Measurements from ENCODE around the gene SSUH2.
"Not testable (repeated sequence)": the region's sequence is repeated elsewhere in the genome, so short reads cannot be mapped to it uniquely, and the experiment has no call there.

Gene SSUH2

GRCh38 chr3:8644748-8645390 is at the start of gene SSUH2:
Gene SSUH2, minus strand, starts transcription at chr3:8644798. Its CDS starts 40 bp downstream, at chr3:8644758.
- no peak for DNase-seq (ENCODE audit: low read depth in 2 of 2, low spot score in 1 of 2)

GRCh38 chr3:8691295-8691694 is 46.7 kb upstream of the SSUH2 start:
- DNase-seq (ENCODE audit: low read depth in 2 of 2, low spot score in 1 of 2), result not testable (repeated sequence)

DNA sequence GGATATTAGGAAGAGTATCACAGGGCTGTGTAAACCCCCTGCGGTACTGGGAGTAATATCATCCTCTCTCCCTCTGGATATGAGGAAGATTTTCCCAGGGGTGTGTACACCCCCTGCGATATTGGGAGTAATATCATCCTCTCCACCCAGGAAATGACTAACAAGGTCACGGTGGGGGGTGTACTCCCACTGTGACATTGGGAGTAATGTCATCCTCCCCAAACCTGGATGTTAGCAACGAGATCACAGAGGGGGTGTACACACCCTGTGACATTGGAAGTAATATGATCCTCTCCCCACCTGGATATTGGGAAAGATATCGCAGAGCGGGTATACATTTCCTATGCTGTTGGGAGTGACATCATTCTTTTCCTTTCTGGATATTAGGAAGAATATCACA is 40.4 kb upstream of the SSUH2 start:
- DNase-seq (ENCODE audit: low read depth in 2 of 2, low spot score in 1 of 2), result not testable (repeated sequence)

DNA sequence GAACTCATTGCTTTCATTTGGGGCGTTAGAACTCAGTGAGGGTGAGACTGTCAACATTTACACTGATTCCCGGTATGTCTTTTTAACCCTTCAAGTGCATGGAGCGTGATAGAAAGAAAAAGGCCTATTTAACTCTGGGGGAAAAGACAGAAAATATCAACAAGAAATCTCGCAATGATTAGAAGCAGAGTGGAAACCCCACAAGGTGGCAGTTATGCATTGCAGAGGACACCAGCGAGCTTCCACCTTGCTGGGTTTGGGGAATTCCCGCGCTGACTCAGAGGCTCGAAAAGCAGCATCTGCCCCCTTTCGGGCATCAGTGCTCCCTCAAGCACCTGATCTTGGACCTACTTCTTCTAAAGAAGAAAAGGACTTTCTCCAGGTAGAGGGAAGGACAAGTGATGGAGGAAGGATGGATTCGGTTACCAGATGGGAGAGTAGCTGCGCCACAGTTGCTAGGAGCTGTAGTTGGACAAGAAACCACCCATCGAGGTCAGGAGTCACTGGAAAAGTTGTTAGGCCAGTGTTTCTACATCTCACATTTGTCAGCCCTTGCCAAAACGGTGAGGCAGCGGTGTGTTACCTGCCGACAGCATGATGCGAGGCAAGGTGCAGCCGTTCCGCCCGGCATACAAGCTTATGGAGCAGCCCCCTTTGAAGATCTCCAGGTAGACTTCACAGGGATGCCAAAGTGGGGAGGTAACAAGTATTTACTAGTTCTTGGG is 38.4 kb upstream of the SSUH2 start:
- DNase-seq (ENCODE audit: low read depth in 2 of 2, low spot score in 1 of 2), result not testable (repeated sequence)

DNA sequence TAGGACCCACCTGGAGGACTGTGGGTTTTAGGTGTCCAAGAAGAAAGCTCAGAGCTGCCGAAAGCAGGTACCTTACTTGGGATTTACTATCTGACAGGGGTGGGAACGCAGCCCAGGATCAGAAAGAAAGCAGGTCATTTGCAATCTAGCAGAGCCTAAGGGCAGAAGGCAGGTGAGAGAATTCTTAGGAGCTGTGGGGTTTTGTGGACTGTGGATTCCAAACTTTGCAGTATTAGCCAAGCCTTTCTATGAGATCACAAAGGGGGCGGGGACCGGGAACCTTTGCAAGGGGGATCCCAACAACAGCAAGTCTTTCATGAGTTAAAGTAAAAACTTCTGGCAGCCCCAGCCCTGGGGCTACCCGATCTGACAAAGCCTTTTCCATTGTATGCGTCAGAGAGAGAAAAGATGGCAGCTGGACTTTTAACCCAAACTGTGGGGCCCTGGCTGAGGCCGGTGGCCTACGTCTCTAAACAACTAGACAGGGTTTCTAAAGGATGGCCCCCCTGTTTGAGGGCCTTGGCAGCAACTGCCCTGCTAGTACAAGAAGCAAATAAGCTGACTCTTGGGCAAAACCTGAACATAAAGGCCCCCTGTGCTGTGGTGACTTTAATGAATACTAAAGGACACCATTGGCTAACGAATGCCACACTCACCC is 37.4 kb upstream of the SSUH2 start:
- DNase-seq (ENCODE audit: low read depth in 2 of 2, low spot score in 1 of 2), result not testable (repeated sequence)

DNA sequence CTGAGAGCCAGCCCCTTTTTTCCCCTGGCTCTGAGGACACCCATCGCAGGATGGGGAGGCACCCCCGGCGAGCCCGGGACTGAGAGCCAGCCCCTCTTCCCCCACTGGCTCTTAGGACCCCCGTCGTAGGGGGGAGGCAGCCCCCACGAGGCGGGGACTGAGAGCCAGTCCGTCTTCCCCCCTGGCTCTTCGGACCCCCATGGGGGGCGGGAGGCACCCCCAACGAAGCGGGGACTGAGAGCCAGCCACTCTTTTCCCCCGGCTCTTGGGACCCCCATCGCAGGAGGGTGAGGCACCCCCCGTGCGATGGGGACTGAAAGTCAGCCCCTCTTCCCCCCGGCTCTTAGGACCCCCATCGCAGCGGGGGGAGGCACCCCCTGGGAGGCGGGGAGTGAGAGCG is 36.8 kb upstream of the SSUH2 start:
- DNase-seq (ENCODE audit: low read depth in 2 of 2, low spot score in 1 of 2), result no peak

GRCh38 chr3:8679817-8680553 is 35.4 kb upstream of the SSUH2 start:
- DNase-seq (ENCODE audit: low read depth in 2 of 2, low spot score in 1 of 2), result not testable (repeated sequence)

- DNase-seq (ENCODE audit: low read depth in 2 of 2, low spot score in 1 of 2), result no peak
Measured at GRCh38 chr3:8678751-8679150, 34.2 kb upstream of the SSUH2 start.

- not testable (repeated sequence) for DNase-seq (ENCODE audit: low read depth in 2 of 2, low spot score in 1 of 2)
Measured at GRCh38 chr3:8677258-8677657, 32.7 kb upstream of the SSUH2 start.

DNA sequence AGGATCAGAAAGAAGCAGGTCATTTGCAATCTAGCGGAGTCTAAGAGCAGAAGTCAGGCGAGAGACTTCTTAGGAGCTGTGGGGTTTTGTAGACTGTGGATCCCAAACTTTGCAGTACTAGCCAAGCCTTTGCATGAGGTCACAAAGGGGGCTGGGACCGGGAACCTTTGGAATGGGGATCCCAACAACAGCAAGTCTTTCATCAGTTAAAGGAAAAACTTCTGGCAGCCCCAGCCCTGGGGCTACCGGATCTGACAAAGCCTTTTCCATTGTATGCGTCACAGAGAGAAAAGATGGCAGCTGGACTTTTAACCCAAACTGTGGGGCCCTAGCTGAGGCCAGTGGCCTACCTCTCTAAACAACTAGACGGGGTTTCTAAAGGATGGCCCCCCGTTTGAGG is 31.0 kb upstream of the SSUH2 start:
- DNase-seq (ENCODE audit: low read depth in 2 of 2, low spot score in 1 of 2), result not testable (repeated sequence)

GRCh38 chr3:8673083-8673737 is 28.6 kb upstream of the SSUH2 start:
- no peak for DNase-seq (ENCODE audit: low read depth in 2 of 2, low spot score in 1 of 2)

DNA sequence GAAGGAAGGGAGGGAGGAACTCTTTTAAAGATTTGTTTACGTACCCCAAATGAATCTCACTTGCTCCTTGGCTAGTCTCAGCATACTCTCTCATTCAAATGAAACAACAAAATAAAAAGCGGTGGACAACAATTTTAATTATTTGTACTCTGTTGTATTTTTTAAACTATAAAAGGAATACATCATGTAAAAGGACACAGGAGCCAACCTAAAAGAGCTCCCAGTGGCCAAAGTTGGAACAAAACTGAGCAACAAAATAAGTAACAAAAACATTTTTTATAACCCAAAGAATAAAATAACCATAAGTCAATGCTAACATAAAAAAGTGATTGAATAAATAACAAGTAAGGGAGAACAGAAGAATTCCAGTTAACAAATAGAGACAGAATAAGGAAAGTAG is 24.4 kb upstream of the SSUH2 start:
- no peak for DNase-seq (ENCODE audit: low read depth in 2 of 2, low spot score in 1 of 2)

DNA sequence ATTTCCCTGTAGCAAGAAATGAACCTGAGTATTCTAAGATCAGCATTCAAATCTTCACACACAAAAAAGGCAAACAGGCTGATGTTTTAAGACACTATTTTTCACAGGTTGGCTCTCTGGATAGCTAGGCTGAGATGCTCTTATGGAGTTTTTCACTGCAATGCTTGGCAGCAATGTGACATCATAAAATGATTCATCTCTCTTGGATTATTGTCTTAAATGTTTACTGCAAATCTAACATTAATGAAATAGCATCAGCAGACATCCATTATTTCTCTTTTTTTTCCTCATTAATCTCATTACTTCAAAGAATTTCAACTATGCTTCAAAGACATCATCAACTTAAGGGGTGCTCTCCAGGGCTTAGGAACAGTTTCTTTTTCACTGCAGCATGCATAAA is 23.6 kb upstream of the SSUH2 start:
- no peak for DNase-seq (ENCODE audit: low read depth in 2 of 2, low spot score in 1 of 2)

DNA sequence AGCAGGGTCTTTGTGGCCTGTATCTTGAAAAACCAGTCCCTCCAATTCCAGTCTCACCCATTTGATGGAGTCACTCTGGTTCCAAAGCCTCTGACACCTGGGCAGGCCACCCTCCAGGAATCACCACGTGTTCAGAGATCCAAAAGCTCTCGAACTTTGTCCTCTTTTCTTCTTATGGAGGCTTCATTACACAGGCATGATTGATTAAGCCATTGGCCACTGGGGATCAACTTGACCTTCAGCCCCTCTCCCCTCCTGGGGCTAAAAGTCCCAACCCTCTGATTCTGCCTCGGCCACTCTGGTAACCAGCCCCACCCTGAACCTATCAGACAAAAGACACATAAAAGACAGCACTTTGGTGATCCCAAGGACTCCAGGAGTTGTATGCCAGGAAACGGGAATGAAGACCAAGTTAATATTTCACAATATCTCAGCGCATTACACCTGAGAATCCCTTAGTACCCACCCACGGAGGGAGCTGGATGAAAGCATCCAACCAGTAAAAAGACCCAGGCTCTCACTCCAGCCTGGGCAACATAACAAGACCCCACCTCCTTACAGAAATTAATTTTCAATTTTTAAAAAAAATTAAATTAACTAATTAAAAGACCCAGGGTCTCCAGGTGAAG is 23.0 kb upstream of the SSUH2 start:
- no peak for DNase-seq (ENCODE audit: low read depth in 2 of 2, low spot score in 1 of 2)

DNA sequence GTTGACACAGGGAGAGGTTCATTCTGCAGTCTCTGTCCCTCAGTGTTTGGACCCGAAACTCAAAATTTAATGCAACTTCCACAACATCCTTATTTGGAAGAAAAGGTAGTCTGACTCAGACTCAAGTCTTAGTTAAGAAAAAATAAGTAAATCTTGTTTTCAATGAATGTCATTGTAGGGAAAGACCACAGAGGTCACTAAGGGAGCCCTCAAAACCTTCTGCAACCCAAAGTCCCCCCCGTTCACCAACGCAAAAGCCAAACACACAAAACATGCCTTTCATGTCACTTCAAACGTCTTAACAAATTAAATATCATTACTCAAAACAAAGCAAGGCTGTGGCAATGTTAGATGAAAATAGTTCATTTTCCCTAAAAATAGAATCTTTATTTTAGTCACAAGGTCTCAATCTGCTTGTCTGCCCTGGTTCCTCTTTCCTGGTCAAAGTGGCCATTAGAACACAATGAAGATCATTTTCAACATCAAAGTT is 20.9 kb upstream of the SSUH2 start:
- no peak for DNase-seq (ENCODE audit: low read depth in 2 of 2, low spot score in 1 of 2)

- no peak for DNase-seq (ENCODE audit: low read depth in 2 of 2, low spot score in 1 of 2)
Measured at GRCh38 chr3:8663177-8664061, 18.8 kb upstream of the SSUH2 start.

DNA sequence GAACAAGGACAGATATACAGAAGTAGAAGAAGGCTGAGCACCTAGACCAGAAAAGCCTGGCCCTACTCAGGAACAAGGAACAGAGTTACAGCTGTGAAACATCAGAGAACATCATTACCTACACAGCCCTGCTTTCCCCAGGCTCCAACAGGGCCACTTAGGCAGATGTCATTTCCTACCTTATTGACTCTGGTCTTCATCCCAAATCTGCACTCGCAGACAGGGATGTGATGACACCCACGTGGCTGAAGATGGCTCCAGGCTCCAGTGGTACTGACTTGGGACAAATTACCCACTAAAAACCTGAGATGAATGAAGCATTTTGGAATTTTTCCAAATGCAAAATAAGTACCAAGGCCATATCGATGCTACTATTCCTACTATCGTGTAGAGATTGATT is 18.0 kb upstream of the SSUH2 start:
- DNase-seq (ENCODE audit: low read depth in 2 of 2, low spot score in 1 of 2), result no peak

- no peak for DNase-seq (ENCODE audit: low read depth in 2 of 2, low spot score in 1 of 2)
Measured at GRCh38 chr3:8660175-8661118, 15.8 kb upstream of the SSUH2 start.
